ENCODE results near the gene MLLT3. TPM values are rescaled to one million over a fixed set of nuclear protein-coding genes. Genes with fewer than 3 reads are reported as not detected.

Gene MLLT3
- total and polyA plus RNA-seq, 2 of the 13 experiments (the other 11 are each of a cell fraction or from before 2014, with no cell fraction given) = 12.3 to 12.6 TPM

- 0 out of 2 replicates have a peak, but pooled peaks have one; percentile 49 for TF ChIP-seq SNAPC4 (CRISPR knock-in tag; IDR thresholded peaks at IDR 0.05)
- no peak for TF ChIP-seq KAT2B (IDR thresholded peaks at IDR 0.05; ENCODE audit: borderline replicate concordance, low read depth, low read length)
- TF ChIP-seq HNF1B (CRISPR knock-in tag; IDR thresholded peaks at IDR 0.05) = no peak
- no peak for TF ChIP-seq ZBTB8A (CRISPR knock-in tag; IDR thresholded peaks at IDR 0.05; ENCODE audit: borderline replicate concordance, low read depth)
- TF ChIP-seq BORCS8-MEF2B (CRISPR knock-in tag; IDR thresholded peaks at IDR 0.05) = no peak
- no peak for TF ChIP-seq ZNF720 (CRISPR knock-in tag; IDR thresholded peaks at IDR 0.05)
- peak; percentile 24; the same call in 1 of the 2 replicates for TF ChIP-seq PHF8 (CRISPR knock-in tag; IDR thresholded peaks at IDR 0.05)
- no peak for TF ChIP-seq ZZZ3 (CRISPR knock-in tag; IDR thresholded peaks at IDR 0.05; ENCODE audit: borderline replicate concordance)
- no peak for TF ChIP-seq ZNF512 (CRISPR knock-in tag; IDR thresholded peaks at IDR 0.05)
- TF ChIP-seq ARID4A (CRISPR knock-in tag; IDR thresholded peaks at IDR 0.05; ENCODE audit: borderline replicate concordance) = 0 out of 2 replicates have a peak, but pooled peaks have one; percentile 5
- no peak for TF ChIP-seq ZSCAN12 (CRISPR knock-in tag; IDR thresholded peaks at IDR 0.05)
- TF ChIP-seq ZNF543 (CRISPR knock-in tag; IDR thresholded peaks at IDR 0.05) = no peak
- TF ChIP-seq NR0B2 (CRISPR knock-in tag; IDR thresholded peaks at IDR 0.05) = no peak
Measured at GRCh38 chr9:20623021-20623747, 885 bp upstream of the MLLT3 start (continued).

Measured in HepG2 (cell line).